Measurements from ENCODE around the gene ZNF182.
A peak's percentile ranks its signal among the peaks of the same experiment; 100 is the strongest.
"Not testable (repeated sequence)": the region's sequence is repeated elsewhere in the genome, so short reads cannot be mapped to it uniquely, and the experiment has no call there.

Gene ZNF182

DNA sequence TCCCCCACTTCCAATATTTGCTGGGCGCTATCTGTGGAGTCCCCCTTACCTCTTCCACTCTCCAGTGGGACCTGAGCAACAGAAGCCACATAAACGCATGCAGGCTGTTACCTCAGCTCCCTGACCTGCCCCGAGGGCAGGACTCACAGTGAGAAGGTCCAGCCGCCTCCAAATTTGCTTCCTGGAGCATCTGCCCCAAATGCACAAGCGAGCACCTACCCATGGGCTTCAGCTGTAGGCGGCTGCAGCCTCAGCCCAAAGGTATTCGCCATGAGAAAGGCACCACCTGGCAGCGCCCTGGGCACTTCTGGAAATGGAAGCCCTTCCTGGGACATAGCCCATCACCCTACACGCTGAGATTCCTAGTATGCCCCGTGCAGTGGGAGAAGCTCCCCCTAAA, 26.4 kb upstream of the ZNF182 start:
- Histone ChIP-seq H3K4me3 (ENCODE audit: low read depth, low read length) (no peak overlapping the region), H3K27ac (no peak overlapping the region), H3K27me3 (ENCODE audit: insufficient read depth, low read depth, severe bottlenecking) (no peaks in the 10 kb centered on the region), H3K36me3 (no peaks in the 10 kb centered on the region), H3K9me3 (ENCODE audit: severe bottlenecking) (no peaks in the 10 kb centered on the region)
- DNase-seq, result no peak
- TF ChIP-seq, protein P1, sequence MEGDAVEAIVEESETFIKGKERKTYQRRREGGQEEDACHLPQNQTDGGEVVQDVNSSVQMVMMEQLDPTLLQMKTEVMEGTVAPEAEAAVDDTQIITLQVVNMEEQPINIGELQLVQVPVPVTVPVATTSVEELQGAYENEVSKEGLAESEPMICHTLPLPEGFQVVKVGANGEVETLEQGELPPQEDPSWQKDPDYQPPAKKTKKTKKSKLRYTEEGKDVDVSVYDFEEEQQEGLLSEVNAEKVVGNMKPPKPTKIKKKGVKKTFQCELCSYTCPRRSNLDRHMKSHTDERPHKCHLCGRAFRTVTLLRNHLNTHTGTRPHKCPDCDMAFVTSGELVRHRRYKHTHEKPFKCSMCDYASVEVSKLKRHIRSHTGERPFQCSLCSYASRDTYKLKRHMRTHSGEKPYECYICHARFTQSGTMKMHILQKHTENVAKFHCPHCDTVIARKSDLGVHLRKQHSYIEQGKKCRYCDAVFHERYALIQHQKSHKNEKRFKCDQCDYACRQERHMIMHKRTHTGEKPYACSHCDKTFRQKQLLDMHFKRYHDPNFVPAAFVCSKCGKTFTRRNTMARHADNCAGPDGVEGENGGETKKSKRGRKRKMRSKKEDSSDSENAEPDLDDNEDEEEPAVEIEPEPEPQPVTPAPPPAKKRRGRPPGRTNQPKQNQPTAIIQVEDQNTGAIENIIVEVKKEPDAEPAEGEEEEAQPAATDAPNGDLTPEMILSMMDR (IDR thresholded peaks at IDR 0.05; ENCODE audit: low read depth, low read length), result no peak

DNA sequence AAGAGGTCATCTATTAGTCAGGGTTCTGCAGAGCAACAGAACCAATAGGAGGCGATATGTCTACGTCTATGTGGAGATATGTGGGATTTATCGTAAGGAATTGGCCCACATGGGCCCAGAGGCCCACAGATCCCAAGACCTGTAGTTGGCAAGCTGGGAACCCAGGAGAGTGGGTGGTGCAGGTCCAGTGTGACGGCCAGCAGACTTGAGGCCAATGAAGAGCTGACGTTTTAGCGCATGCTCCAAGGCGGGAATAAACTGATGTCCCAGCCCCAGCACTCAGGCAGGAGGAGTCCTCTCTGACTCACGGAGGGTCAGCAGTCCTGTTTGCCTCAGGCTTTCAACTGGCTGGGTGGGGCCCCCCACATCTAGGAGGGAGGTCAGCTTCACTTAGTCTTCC, 24.3 kb upstream of the ZNF182 start:
- Histone ChIP-seq H3K36me3 (no peaks in the 10 kb centered on the region), H3K4me3 (ENCODE audit: low read depth, low read length) (no peak overlapping the region), H3K27me3 (ENCODE audit: insufficient read depth, low read depth, severe bottlenecking) (no peaks in the 10 kb centered on the region), H3K9me3 (ENCODE audit: severe bottlenecking) (no peaks in the 10 kb centered on the region), H3K27ac (no peak overlapping the region)
- TF ChIP-seq, protein P1 (IDR thresholded peaks at IDR 0.05; ENCODE audit: low read depth, low read length), result no peak
- no peak for DNase-seq

DNA sequence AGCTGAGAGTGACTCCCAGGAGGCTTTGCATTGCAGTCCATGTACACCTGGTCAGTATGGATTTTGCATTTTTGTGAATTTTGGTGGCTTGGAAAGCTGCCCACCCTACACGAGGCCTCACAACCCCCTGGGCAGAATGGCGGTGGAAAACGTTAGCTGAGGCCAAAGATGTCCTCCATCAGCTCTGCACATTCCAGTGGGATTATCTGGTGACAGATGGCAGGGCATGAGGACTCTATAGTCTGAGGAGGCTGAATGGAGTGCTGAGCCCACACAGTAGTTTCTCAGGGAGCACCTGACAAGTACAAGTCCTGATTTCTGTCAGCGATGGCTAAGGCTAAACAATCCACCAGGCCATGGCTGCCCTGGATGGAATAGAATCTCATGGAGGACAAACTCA, 23.8 kb upstream of the ZNF182 start:
- peak; percentile 64 for DNase-seq
- peak overlapping the region; percentile 50 for H3K27ac ChIP-seq
- not testable (repeated sequence) for H3K9me3 ChIP-seq (ENCODE audit: severe bottlenecking); H3K4me3 ChIP-seq (ENCODE audit: low read depth, low read length); H3K36me3 ChIP-seq; H3K27me3 ChIP-seq (ENCODE audit: insufficient read depth, low read depth, severe bottlenecking)

DNA sequence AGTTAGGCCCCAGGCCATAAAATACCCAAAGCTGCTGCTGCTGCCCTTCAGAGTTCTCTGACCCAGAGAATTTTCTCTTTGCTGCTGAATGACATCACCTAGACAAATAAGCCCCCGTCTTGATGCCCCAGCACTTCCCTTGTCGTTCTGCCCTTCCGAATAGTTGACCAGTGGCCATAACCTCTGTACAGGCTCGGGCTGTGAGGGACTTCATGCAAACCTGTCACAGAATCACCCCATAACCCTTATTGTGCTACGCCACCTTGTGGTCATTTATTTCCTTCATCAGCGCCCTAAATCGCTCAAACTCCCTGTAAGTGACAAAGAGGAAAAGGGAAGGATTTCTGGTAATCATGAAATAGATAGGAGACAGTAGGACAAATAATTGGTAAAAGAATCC, 21.8 kb upstream of the ZNF182 start:
- H3K9me3 ChIP-seq (ENCODE audit: severe bottlenecking), result no peaks in the 10 kb centered on the region
- no peaks in the 10 kb centered on the region for H3K27me3 ChIP-seq (ENCODE audit: insufficient read depth, low read depth, severe bottlenecking)
- no peak overlapping the region for H3K4me3 ChIP-seq (ENCODE audit: low read depth, low read length)
- H3K36me3 ChIP-seq, result no peaks in the 10 kb centered on the region
- no peak overlapping the region for H3K27ac ChIP-seq
- TF ChIP-seq, protein P1 (IDR thresholded peaks at IDR 0.05; ENCODE audit: low read depth, low read length), result peak; percentile 61
- peak; percentile 65 for DNase-seq

DNA sequence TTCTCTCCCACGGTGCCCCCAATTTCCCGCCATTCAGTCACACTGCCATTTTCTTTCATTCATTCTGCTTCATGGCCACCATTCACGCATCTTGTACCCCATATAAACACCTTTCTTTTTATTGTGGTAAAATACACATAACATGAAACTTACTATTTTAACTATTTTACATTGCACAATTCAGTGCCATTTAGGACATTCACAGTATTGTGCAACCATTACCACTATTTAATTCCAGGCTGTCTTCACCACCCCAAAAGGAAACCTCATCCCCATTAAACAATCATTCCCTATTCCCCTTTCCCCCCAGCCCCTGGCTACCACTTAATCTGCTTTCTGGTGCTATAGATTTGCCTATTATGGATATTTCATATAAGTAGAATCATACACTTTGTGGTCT, 18.9 kb upstream of the ZNF182 start:
- TF ChIP-seq, protein P1 (IDR thresholded peaks at IDR 0.05; ENCODE audit: low read depth, low read length), result no peak
- Histone ChIP-seq H3K27ac (no peak overlapping the region), H3K27me3 (ENCODE audit: insufficient read depth, low read depth, severe bottlenecking) (no peaks in the 10 kb centered on the region), H3K9me3 (ENCODE audit: severe bottlenecking) (no peaks in the 10 kb centered on the region), H3K36me3 (no peaks in the 10 kb centered on the region), H3K4me3 (ENCODE audit: low read depth, low read length) (no peak overlapping the region)
- DNase-seq, result no peak

DNA sequence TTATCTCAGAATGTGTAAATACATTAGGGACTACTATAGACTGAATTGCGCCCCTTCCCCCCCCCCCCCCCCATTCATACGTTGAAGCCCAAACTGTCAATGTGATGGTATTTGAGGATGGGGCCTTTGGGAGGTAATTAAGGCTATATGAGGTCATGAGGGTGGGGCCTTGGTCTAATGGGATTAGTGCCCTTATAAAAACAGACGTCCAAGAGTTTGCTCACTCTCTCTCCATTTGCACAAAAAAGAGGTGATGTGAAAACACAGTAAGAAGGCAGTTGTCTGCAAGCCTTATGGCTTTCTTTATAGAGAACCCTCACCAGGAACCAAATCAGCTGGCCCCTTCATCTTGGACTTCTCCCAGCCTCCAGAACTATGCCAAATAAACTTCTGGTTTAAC, 18.3 kb upstream of the ZNF182 start:
- Histone ChIP-seq H3K9me3 (ENCODE audit: severe bottlenecking) (no peaks in the 10 kb centered on the region), H3K27ac (no peak overlapping the region; the same call in 1 of the 2 replicates), H3K36me3 (no peaks in the 10 kb centered on the region), H3K4me3 (ENCODE audit: low read depth, low read length) (peak overlapping the region; percentile 64), H3K27me3 (ENCODE audit: insufficient read depth, low read depth, severe bottlenecking) (no peaks in the 10 kb centered on the region)
- TF ChIP-seq, protein P1 (IDR thresholded peaks at IDR 0.05; ENCODE audit: low read depth, low read length), result no peak
- no peak for DNase-seq

Measured in WERI-Rb-1 (cell line).